Nephron (organoid): ENCODE data around the gene SH3RF3.
A peak's percentile ranks its signal among the peaks of the same experiment; 100 is the strongest.

Experiments
- H3K27ac Mint-ChIP-seq, 3 experiments: 2 replicates each; pipeline ENCODE4 v1.8.0; 2020; ENCODE audit warnings: mixed read lengths in 3 of 3, mild to moderate bottlenecking in 2 of 3, moderate library complexity in 1 of 3
- H3K27me3 Mint-ChIP-seq: 2 replicates; pipeline ENCODE4 v1.8.0; 2021; ENCODE audit warnings: low read depth, mild to moderate bottlenecking, moderate library complexity, mixed read lengths
- H3K36me3 Mint-ChIP-seq: 2 replicates; pipeline ENCODE4 v1.8.0; 2020; ENCODE audit warnings: low read depth, mixed read lengths
- H3K4me1 Mint-ChIP-seq: 2 replicates; pipeline ENCODE4 v1.8.0; 2020; ENCODE audit warnings: mixed read lengths
- H3K4me3 Mint-ChIP-seq, 3 experiments: 2 replicates each; pipeline ENCODE4 v1.8.0; 2020; ENCODE audit warnings: mild to moderate bottlenecking in 3 of 3, mixed read lengths in 3 of 3, moderate library complexity in 2 of 3
- H3K9me3 Mint-ChIP-seq: 2 replicates; pipeline ENCODE4 v1.8.0; 2020; ENCODE audit warnings: mixed read lengths
- TF ChIP-seq, protein P1 (sequence below), 3 experiments: fragments of 200-600 bp; sonication (generic); IDR thresholded peaks; one replicate each; pipeline ENCODE4 v1.5.0; 2021; ENCODE audit warnings: antibody characterized with exemption in 3 of 3; ENCODE audit not compliant: unreplicated experiment in 3 of 3

Gene SH3RF3

DNA sequence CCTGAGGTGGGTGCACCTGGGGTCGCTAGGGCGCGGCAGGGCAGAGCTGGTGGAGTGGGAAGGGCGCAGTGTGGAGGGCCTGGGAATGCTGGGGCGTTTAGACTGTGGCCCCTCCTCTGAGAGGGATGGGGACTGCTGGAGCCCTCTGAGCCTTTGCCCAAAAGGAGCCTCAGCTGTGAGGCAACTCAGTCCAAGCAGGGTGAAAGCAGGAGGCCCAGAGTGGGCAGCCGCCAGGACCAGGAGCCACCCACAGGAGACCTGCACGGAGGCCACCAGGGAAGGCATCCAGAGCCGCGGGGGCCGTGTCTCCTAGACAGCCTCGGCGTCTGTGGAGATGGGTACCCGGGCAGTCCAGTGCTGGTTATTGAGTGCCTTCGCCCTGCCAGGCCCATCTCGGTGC is 369.9 kb downstream of the SH3RF3 start:
- no peaks in the 10 kb centered on the region for H3K36me3 Mint-ChIP-seq
- no peaks in the 10 kb centered on the region for H3K9me3 Mint-ChIP-seq
- TF ChIP-seq, protein P1, sequence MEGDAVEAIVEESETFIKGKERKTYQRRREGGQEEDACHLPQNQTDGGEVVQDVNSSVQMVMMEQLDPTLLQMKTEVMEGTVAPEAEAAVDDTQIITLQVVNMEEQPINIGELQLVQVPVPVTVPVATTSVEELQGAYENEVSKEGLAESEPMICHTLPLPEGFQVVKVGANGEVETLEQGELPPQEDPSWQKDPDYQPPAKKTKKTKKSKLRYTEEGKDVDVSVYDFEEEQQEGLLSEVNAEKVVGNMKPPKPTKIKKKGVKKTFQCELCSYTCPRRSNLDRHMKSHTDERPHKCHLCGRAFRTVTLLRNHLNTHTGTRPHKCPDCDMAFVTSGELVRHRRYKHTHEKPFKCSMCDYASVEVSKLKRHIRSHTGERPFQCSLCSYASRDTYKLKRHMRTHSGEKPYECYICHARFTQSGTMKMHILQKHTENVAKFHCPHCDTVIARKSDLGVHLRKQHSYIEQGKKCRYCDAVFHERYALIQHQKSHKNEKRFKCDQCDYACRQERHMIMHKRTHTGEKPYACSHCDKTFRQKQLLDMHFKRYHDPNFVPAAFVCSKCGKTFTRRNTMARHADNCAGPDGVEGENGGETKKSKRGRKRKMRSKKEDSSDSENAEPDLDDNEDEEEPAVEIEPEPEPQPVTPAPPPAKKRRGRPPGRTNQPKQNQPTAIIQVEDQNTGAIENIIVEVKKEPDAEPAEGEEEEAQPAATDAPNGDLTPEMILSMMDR (IDR thresholded peaks at IDR 0.05; ENCODE audit: unreplicated experiment in 3 of 3) = no peak
- peak overlapping the region in 2 of 3 experiments; percentile 51 to 62 for H3K27ac Mint-ChIP-seq
- H3K4me3 Mint-ChIP-seq = no peak overlapping the region
- H3K27me3 Mint-ChIP-seq = no peaks in the 10 kb centered on the region
- peaks cover 37% of the 10 kb centered on the region for H3K4me1 Mint-ChIP-seq

DNA sequence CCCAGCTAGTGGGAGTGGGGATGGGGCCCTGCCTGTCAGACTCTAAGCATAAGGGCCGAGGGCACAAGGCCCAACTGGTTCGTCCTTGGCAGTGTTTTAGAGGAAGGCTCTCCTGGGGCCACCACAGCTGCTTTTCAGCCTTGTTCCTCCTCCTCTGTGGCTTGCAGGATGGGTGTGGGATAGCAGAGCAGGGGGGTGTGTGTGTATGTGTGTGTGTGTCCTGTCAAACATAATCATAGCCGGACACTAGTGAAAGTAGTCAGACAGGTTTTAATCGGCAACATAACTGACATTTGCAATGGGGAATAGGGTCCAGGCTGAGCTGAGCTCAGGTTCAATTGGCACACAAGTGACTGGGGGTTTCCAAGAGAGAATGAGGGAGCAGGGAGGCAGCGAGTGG is 370.6 kb downstream of the SH3RF3 start:
- no peaks in the 10 kb centered on the region for H3K9me3 Mint-ChIP-seq
- no peaks in the 10 kb centered on the region for H3K36me3 Mint-ChIP-seq
- H3K4me3 Mint-ChIP-seq = no peak overlapping the region
- peak overlapping the region; percentile 12 to 62 (median 28) for H3K27ac Mint-ChIP-seq
- peaks cover 37% of the 10 kb centered on the region for H3K4me1 Mint-ChIP-seq
- TF ChIP-seq, protein P1 (IDR thresholded peaks at IDR 0.05; ENCODE audit: unreplicated experiment in 3 of 3) = no peak
- no peaks in the 10 kb centered on the region for H3K27me3 Mint-ChIP-seq

DNA sequence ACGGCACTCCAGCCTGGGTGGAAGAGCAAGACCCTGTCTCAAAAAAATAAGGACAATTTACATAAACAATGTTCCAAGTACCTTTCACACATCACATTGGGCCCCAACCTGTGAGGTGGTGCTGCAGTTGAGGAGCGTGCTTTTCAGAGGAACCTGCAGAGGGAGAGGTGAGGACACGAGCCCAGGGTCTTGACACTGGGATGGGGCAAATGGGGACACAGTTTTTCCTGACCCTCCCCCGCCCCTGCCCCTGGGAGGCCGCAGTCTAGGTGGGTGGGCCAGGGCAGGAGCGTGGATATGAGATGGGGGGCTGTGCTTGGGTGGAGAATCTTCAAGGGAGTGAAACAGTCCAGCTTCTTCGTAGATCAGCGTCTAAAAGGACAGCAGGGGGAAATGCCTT is 371.9 kb downstream of the SH3RF3 start:
- H3K27me3 Mint-ChIP-seq = no peaks in the 10 kb centered on the region
- H3K27ac Mint-ChIP-seq = no peak overlapping the region
- no peak overlapping the region for H3K4me3 Mint-ChIP-seq
- TF ChIP-seq, protein P1 (IDR thresholded peaks at IDR 0.05; ENCODE audit: unreplicated experiment in 3 of 3) = no peak
- peaks cover 37% of the 10 kb centered on the region for H3K4me1 Mint-ChIP-seq
- H3K9me3 Mint-ChIP-seq = no peaks in the 10 kb centered on the region
- H3K36me3 Mint-ChIP-seq = no peaks in the 10 kb centered on the region

DNA sequence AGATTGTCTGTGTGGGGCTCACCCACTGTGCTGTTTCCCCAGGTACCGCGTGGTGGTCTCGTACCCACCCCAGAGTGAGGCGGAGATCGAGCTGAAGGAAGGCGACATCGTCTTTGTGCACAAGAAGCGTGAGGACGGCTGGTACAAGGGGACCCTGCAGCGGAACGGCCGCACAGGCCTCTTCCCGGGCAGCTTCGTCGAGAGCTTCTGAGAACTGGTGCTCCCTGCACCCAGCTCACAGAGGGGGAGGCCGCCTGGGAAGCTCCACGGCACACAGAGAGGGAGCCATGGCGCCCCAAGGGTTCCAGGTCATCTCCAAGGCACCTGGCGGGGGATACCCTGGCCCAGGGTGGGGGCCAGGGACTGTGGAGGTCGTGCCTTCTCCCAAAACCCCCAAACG is 372.5 kb downstream of the SH3RF3 start:
- Mint-ChIP-seq H3K4me3 (no peak overlapping the region), H3K4me1 (peaks cover 37% of the 10 kb centered on the region), H3K36me3 (no peaks in the 10 kb centered on the region), H3K27me3 (no peaks in the 10 kb centered on the region), H3K9me3 (no peaks in the 10 kb centered on the region), H3K27ac (no peak overlapping the region)
- TF ChIP-seq, protein P1 (IDR thresholded peaks at IDR 0.05; ENCODE audit: unreplicated experiment in 3 of 3) = no peak

DNA sequence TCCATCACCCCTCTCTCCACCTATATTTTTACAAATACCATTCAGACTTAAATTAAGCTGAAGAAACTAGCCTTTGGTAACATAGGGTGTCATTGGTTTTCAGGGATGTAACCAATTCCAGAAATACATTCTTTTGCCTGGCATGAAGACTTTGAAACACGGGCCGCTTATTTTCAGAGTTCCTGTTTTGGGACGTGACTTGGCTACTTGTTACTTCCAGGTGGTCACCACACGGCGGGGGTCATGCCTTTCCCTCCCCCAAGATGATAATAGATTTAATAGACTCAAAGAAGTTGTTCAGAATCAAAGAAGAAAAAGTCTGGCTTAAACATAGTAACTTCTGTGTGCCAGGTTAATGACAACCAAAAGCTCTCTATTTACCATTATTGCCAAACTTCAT is 374.2 kb downstream of the SH3RF3 start:
- Mint-ChIP-seq H3K27ac (no peak overlapping the region), H3K9me3 (no peaks in the 10 kb centered on the region), H3K27me3 (no peaks in the 10 kb centered on the region), H3K36me3 (no peaks in the 10 kb centered on the region), H3K4me1 (peaks cover 22% of the 10 kb centered on the region), H3K4me3 (no peak overlapping the region)
- TF ChIP-seq, protein P1 (IDR thresholded peaks at IDR 0.05; ENCODE audit: unreplicated experiment in 3 of 3) = no peak

DNA sequence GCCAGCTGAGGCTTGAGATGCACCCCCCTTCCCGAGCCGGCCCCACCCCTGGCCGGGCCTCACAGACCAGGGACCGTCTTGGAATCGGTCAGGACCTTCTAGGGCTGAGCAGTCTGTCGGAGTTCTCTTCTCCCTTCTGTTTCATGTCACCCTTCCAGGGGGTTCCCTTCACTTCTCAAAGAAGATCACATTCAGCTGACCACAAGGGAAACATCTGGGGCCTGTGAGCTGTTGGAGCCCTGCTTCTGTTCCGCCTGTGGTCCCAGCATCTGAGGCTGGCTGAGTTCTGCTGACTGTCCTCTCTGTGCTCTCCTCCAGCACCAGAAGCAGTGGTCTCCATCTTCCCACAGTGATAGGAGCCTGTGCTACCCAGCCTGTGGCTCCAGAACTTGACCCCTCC is 378.2 kb downstream of the SH3RF3 start:
- Mint-ChIP-seq H3K27me3 (peaks cover 11% of the 10 kb centered on the region), H3K4me3 (no peak overlapping the region), H3K4me1 (peaks cover 14% of the 10 kb centered on the region), H3K36me3 (no peaks in the 10 kb centered on the region), H3K27ac (no peak overlapping the region), H3K9me3 (peaks cover 3% of the 10 kb centered on the region)
- TF ChIP-seq, protein P1 (IDR thresholded peaks at IDR 0.05; ENCODE audit: unreplicated experiment in 3 of 3) = no peak
